ENCODE data around the gene GLYR1. TPM values are rescaled to one million over a fixed set of nuclear protein-coding genes. Genes with fewer than 3 reads are reported as not detected.

The GLYR1 gene
- total RNA-seq, 1 experiment from 2014 or later = 135 TPM

GRCh38 chr16:4870138-4870671 lies 23.1 kb upstream of the GLYR1 start:
- H3K27ac ChIP-seq = no peak overlapping the region

GRCh38 chr16:4869147-4869805 lies 22.2 kb upstream of the GLYR1 start:
- Histone ChIP-seq H3K9me3 (ENCODE audit: insufficient read depth, low read depth) (no peaks in the 10 kb centered on the region), H3K79me2 (ENCODE audit: low read depth) (peaks cover 15% of the 10 kb centered on the region), H3K4me3 (no peak overlapping the region), H3K9me2 (ENCODE audit: insufficient read depth) (no peaks in the 10 kb centered on the region), H4K20me1 (ENCODE audit: insufficient read depth) (peaks cover 10% of the 10 kb centered on the region), H3K4me2 (no peak overlapping the region), H3K36me3 (ENCODE audit: low read depth) (no peaks in the 10 kb centered on the region; the same call in 1 of the 2 replicates), H3K27me3 (ENCODE audit: insufficient read depth, low read depth) (no peaks in the 10 kb centered on the region), H3K4me1 (replicated peaks; ENCODE audit: insufficient read depth) (no peaks in the 10 kb centered on the region), H2AFZ (no peak overlapping the region), H3F3A (ENCODE audit: insufficient read depth, low read depth) (no peaks in the 10 kb centered on the region), H3K27ac (no peak overlapping the region)
- intact Hi-C loops (cut with micrococcal nuclease; ENCODE audit: unreplicated experiment) = no loop called here
- no TSS peak for BruUV-seq (replicated peaks)
- ChIA-PET CTCF (no interaction called here), POLR2A (ENCODE audit: unreplicated experiment) (interaction anchor here (0.5 kb wide), 1 partner anchor 655 kb away, joined by 3 read pairs; no protein-coding TSS in a partner anchor)
- TF ChIP-seq, protein P1, sequence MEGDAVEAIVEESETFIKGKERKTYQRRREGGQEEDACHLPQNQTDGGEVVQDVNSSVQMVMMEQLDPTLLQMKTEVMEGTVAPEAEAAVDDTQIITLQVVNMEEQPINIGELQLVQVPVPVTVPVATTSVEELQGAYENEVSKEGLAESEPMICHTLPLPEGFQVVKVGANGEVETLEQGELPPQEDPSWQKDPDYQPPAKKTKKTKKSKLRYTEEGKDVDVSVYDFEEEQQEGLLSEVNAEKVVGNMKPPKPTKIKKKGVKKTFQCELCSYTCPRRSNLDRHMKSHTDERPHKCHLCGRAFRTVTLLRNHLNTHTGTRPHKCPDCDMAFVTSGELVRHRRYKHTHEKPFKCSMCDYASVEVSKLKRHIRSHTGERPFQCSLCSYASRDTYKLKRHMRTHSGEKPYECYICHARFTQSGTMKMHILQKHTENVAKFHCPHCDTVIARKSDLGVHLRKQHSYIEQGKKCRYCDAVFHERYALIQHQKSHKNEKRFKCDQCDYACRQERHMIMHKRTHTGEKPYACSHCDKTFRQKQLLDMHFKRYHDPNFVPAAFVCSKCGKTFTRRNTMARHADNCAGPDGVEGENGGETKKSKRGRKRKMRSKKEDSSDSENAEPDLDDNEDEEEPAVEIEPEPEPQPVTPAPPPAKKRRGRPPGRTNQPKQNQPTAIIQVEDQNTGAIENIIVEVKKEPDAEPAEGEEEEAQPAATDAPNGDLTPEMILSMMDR (conservative IDR thresholded peaks at IDR 0.05) = no peak
- no peak for TF ChIP-seq EZH2 (IDR thresholded peaks at IDR 0.05; ENCODE audit: low read depth)
- no peak for DNase-seq

More at GRCh38 chr16:4870138-4870671, 23.1 kb upstream of the GLYR1 start:
- Histone ChIP-seq H3F3A (ENCODE audit: insufficient read depth, low read depth) (no peaks in the 10 kb centered on the region; the same call in 1 of the 2 replicates), H3K36me3 (ENCODE audit: low read depth) (no peaks in the 10 kb centered on the region), H3K9me2 (ENCODE audit: insufficient read depth) (no peaks in the 10 kb centered on the region), H2AFZ (no peak overlapping the region), H3K79me2 (ENCODE audit: low read depth) (peaks cover 8% of the 10 kb centered on the region), H3K4me2 (no peak overlapping the region), H3K4me1 (replicated peaks; ENCODE audit: insufficient read depth) (no peaks in the 10 kb centered on the region), H3K27me3 (ENCODE audit: insufficient read depth, low read depth) (no peaks in the 10 kb centered on the region), H4K20me1 (ENCODE audit: insufficient read depth) (peaks cover 3% of the 10 kb centered on the region; the same call in 1 of the 2 replicates), H3K4me3 (no peak overlapping the region), H3K9me3 (ENCODE audit: insufficient read depth, low read depth) (no peaks in the 10 kb centered on the region)
- ChIA-PET POLR2A (ENCODE audit: unreplicated experiment) (no interaction called here), CTCF (no interaction called here)
- intact Hi-C loops (cut with micrococcal nuclease; ENCODE audit: unreplicated experiment) = no loop called here
- no peak for DNase-seq
- BruUV-seq (replicated peaks) = no TSS peak
- TF ChIP-seq EZH2 (IDR thresholded peaks at IDR 0.05; ENCODE audit: low read depth) = no peak
- TF ChIP-seq, protein P1 (conservative IDR thresholded peaks at IDR 0.05) = no peak

DNA sequence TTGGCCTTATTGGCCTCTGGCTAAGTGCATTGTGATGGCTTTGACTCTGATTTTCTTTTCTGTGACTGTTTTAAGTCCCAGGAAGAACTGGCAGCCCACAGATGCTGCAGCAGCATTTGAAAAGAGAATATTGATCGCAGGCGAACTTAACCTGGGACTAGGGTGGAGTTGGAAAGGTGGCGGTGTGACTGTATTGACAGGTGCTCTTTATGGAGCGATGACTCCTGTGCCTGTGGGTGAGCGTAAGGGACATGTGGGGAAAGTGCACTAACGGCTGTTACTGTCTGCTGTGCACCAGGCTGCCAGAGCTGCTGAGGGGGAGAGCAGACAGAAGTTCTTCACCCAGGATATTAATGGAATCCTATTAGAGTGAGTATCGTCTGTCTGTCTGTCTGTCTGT lies 21.4 kb upstream of the GLYR1 start:
- ChIA-PET POLR2A (ENCODE audit: unreplicated experiment) (no interaction called here), CTCF (no interaction called here)
- Histone ChIP-seq H3K9me2 (ENCODE audit: insufficient read depth) (no peaks in the 10 kb centered on the region), H3F3A (ENCODE audit: insufficient read depth, low read depth) (no peaks in the 10 kb centered on the region), H3K9me3 (ENCODE audit: insufficient read depth, low read depth) (no peaks in the 10 kb centered on the region), H3K4me2 (no peak overlapping the region), H3K27ac (no peak overlapping the region), H3K4me1 (replicated peaks; ENCODE audit: insufficient read depth) (no peaks in the 10 kb centered on the region), H3K36me3 (ENCODE audit: low read depth) (no peaks in the 10 kb centered on the region; the same call in 1 of the 2 replicates), H4K20me1 (ENCODE audit: insufficient read depth) (peaks cover 11% of the 10 kb centered on the region), H3K79me2 (ENCODE audit: low read depth) (peaks cover 21% of the 10 kb centered on the region), H2AFZ (no peak overlapping the region), H3K27me3 (ENCODE audit: insufficient read depth, low read depth) (no peaks in the 10 kb centered on the region), H3K4me3 (no peak overlapping the region)
- TF ChIP-seq, protein P1 (conservative IDR thresholded peaks at IDR 0.05) = no peak
- TF ChIP-seq EZH2 (IDR thresholded peaks at IDR 0.05; ENCODE audit: low read depth) = no peak
- no TSS peak for BruUV-seq (replicated peaks)
- intact Hi-C loops (cut with micrococcal nuclease; ENCODE audit: unreplicated experiment) = no loop called here
- no peak for DNase-seq
